ENCODE data around the gene SAMD8. TPM values are rescaled to one million over a fixed set of nuclear protein-coding genes. Genes with fewer than 3 reads are reported as not detected.

The SAMD8 gene
- total and polyA plus RNA-seq, 2 of the 8 experiments (the other 6 are each of a cell fraction or from before 2014, with no cell fraction given), result 11.7 to 20.9 TPM

GRCh38 chr10:75083972-75084833 lies 27.3 kb upstream of the SAMD8 start:
- WGBS, 2 experiments (ENCODE audit: extremely low coverage in 1 of 2, insufficient coverage in 1 of 2, insufficient read length in 1 of 2, insufficient replicate concordance in 2 of 2, low coverage in 1 of 2, low lambda C conversion rate in 2 of 2, missing lambda C conversion rate in 1 of 2), result 87% methylated on average over 10 of the region's 10 CpGs; no CpG with 5 or more reads in 1 of the 2 experiments
- POLR2A ChIA-PET (ENCODE audit: partially characterized antibody), result interaction anchor here (1.0 kb wide), 1 partner anchor 817 kb away, joined by 3 read pairs; no protein-coding TSS in a partner anchor
- Histone ChIP-seq H4K20me1 (replicated peaks in 1 of 2; ENCODE audit: control insufficient read depth in 1 of 2, insufficient read depth in 2 of 2, low read length in 2 of 2) (no peaks in the 10 kb centered on the region), H3K4me1 (replicated peaks in 1 of 4; ENCODE audit: control insufficient read depth in 3 of 4, insufficient read depth in 4 of 4, low read length in 3 of 4) (peaks cover 3 to 21% (median 10%) of the 10 kb centered on the region in 4 experiments; a peak in 6 of 7 replicates), H2BK20ac (ENCODE audit: low read length) (peak overlapping the region; percentile 3; the same call in 1 of the 2 replicates), H3K56ac (replicated peaks; ENCODE audit: insufficient read length, low read depth, low read length) (no peak overlapping the region), H4K91ac (replicated peaks; ENCODE audit: insufficient read length, low read length) (no peak overlapping the region), H4K5ac (ENCODE audit: insufficient read length, low read depth, low read length) (no peak overlapping the region), H3K79me1 (ENCODE audit: low read depth, low read length) (no peaks in the 10 kb centered on the region), H2BK12ac (ENCODE audit: low read depth, low read length) (peak overlapping the region; percentile 82; the same call in 1 of the 2 replicates), H3K18ac (ENCODE audit: extremely low read depth, low read length) (no peak overlapping the region), H2AFZ (ENCODE audit: low read length) (peak overlapping the region; percentile 80; the same call in 1 of the 2 replicates), H3K4me3 (ENCODE audit: extremely low read depth in 1 of 4, insufficient read depth in 2 of 4, low read depth in 3 of 4, low read length in 4 of 4) (no peak overlapping the region), H3K27me3 (replicated peaks in 1 of 4; ENCODE audit: control insufficient read depth in 3 of 4, extremely low read depth in 1 of 4, insufficient read depth in 3 of 4, low read length in 3 of 4) (no peaks in the 10 kb centered on the region), H3K14ac (ENCODE audit: insufficient read length) (no peak overlapping the region), H2BK15ac (ENCODE audit: low read length) (0 out of 2 replicates have a peak overlapping the region, but pooled peaks have one; percentile 72), H3K9me3 (ENCODE audit: insufficient read depth in 2 of 2, low read depth in 1 of 2, low read length in 1 of 2) (no peaks in the 10 kb centered on the region; a peak in 1 of 4 replicates), H3K4ac (replicated peaks; ENCODE audit: insufficient read length, low read depth, low read length) (peak overlapping the region; percentile 10), H3K9ac (replicated peaks in 1 of 4; ENCODE audit: extremely low read depth in 1 of 4, low read depth in 3 of 4, low read length in 3 of 4) (no peak overlapping the region; a peak in 1 of 7 replicates), H2BK5ac (ENCODE audit: low read depth, low read length) (0 out of 2 replicates have a peak overlapping the region, but pooled peaks have one; percentile 18), H2AK5ac (ENCODE audit: low read depth, low read length) (no peak overlapping the region), H2BK120ac (replicated peaks; ENCODE audit: low read depth, low read length) (no peak overlapping the region), H3K27ac (ENCODE audit: low read depth, low read length) (no peak overlapping the region), H3K23me2 (ENCODE audit: low read depth, low read length) (no peaks in the 10 kb centered on the region), H3K79me2 (ENCODE audit: control insufficient read depth in 1 of 2, insufficient read depth in 2 of 2, low read length in 2 of 2) (no peaks in the 10 kb centered on the region), H4K8ac (ENCODE audit: extremely low read depth, insufficient read depth, low read length) (no peak overlapping the region), H3K4me2 (ENCODE audit: insufficient read depth in 1 of 2, low read depth in 2 of 2, low read length in 2 of 2) (no peak overlapping the region), H3K23ac (ENCODE audit: insufficient read length) (no peak overlapping the region), H3K36me3 (ENCODE audit: control insufficient read depth in 2 of 4, insufficient read depth in 4 of 4, low read length in 3 of 4) (no peaks in the 10 kb centered on the region)
- DNase-seq (ENCODE audit: low read depth in 1 of 2, low spot score in 2 of 2) (no peak), FAIRE-seq (no peak)
- TF ChIP-seq TEAD4 (IDR thresholded peaks at IDR 0.05; ENCODE audit: low read depth, low read length), result no peak
- TF ChIP-seq RXRA (IDR thresholded peaks at IDR 0.05; ENCODE audit: insufficient read depth, low read depth, low read length), result no peak
- TF ChIP-seq KDM1A (IDR thresholded peaks at IDR 0.05; ENCODE audit: borderline replicate concordance, low read length), result no peak
- CTCF ChIA-PET (ENCODE audit: partially characterized antibody), result interaction anchor here (1.2 to 6.3 kb wide), 3 partner anchors 11 to 61 kb away, joined by 3 to 37 read pairs (median 5); a partner anchor contains a TSS

Data from H1 (cell line).